ENCODE measurements around the gene ASIC1.

ASIC1 gene

DNA sequence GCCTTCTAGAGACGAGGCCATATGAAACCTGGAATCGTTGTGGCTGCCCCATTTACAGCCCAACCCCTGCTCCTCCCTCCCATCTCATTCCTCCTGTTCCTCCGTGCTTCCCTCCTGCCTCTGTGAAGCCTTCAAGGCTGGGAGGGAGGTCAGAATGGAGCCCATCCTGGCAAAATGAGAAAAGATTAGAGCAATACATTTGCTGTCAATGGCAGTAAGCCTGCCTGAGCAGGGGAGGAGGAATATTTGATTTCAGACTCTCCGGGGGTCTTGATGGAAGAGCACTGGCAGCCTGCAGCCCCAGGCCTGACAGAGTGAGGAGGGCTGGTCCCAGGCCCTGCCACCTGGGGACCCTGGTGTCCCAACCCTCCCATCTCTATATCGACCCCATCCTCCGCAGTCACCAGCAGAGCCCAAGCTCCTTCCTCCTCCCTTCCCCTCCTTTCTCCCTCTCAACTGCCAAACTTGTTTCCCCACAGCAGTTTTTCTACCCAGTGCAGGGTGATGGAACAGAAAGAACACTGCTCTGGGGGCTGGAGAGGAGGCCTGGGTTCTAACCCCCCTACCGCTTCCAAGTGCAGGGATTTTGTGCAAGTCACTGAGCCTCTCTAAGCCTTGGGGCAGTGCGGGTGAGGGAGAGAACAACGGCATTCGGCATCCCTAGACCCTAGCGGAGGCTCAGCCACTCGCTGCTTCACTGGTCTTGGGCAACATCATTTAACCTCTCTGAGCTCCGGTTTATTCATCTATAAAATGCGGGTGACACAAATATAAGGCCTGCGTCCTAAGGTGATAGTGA, 16.1 kb upstream of the ASIC1 start:
- DNase-seq (ENCODE audit: low spot score), result no peak

- no peak for DNase-seq (ENCODE audit: low spot score)
Observed at GRCh38 chr12:50041962-50042361, 15.4 kb upstream of the ASIC1 start.

DNA sequence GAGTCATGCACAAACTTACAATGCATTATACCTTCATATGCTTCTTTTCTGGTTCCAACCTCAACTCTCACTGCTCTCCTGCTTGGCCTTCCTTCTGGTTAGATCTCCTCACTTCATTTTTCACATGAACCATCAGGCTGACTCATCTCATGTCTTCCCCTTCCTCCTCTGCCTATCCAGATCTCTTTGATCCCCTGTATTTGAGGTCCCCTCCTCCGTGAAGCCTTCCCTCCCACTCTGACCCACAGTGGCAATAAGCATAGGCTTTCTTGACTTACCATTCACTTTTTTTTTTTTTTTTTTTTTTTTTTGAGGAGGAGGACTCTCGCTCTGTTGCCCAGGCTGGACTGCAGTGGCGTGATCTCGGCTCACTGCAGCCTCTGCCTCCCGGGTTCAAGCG, 14.7 kb upstream of the ASIC1 start:
- no peak for DNase-seq (ENCODE audit: low spot score)

DNA sequence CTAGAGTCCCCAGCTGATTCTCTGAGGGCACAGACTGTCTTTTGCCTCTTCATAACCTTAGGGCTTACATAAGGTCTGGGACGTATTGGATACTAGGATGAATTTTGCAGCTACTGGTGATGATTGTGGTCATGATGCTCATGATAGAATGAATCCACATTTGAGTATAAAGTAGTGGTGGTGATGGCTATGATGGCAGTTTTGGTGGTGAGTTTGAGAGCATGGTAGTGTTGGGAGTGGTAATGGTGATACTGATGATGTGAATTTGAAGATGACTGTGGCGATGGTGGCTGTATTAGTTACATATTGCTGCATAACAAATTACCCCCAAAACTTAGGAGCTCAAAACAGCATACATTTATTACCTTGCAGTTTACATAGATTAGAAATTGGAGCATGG, 14.1 kb upstream of the ASIC1 start:
- DNase-seq (ENCODE audit: low spot score), result no peak

- DNase-seq (ENCODE audit: low spot score), result no peak
Observed at GRCh38 chr12:50043854-50044253, 13.5 kb upstream of the ASIC1 start.

DNA sequence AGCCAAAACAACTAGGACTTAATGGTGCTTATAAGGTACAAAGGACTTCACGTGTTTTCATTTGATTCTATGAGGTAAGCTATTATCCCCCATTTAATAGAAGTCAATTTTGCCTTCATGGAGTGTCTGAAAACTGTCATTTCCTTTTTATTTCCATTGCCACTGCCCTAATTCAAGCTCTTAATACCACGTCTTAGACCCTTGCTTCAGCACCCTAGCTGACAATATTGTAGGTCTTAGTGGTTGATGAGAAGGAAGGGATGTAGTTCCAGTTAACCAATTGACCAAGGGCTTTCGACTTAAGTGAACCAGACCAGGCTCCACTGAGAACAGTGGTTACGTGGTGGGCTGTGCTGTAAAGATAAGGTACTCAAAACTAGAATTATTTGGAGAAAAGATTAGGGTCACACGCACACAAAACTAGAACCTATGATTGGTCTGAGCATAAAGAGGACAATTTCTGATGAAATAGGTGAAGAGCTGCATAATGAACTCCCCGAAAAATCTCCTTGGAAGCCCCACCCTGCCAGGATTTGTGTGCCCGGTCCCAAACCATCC, 9.6 kb upstream of the ASIC1 start:
- DNase-seq (ENCODE audit: low spot score), result no peak

GRCh38 chr12:50049254-50050118, 7.9 kb upstream of the ASIC1 start:
- peak; percentile 27 for DNase-seq (ENCODE audit: low spot score)

DNA sequence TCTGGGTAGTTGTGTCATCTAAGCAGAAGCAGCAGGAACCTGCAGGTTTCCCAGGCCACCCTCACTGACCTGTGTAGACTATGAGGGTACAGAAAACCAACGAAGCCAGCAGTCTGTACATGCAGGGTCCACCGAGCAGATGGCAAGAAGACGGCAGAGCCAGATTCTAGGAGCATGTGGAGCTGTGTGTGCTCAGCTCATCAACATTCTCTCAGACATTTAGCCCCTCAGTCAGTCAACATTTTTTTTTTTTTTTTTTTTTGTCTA, 7.3 kb upstream of the ASIC1 start:
- no peak for DNase-seq (ENCODE audit: low spot score)

GRCh38 chr12:50050410-50051098, 6.8 kb upstream of the ASIC1 start:
- peak; percentile 88 for DNase-seq (ENCODE audit: low spot score)

DNA sequence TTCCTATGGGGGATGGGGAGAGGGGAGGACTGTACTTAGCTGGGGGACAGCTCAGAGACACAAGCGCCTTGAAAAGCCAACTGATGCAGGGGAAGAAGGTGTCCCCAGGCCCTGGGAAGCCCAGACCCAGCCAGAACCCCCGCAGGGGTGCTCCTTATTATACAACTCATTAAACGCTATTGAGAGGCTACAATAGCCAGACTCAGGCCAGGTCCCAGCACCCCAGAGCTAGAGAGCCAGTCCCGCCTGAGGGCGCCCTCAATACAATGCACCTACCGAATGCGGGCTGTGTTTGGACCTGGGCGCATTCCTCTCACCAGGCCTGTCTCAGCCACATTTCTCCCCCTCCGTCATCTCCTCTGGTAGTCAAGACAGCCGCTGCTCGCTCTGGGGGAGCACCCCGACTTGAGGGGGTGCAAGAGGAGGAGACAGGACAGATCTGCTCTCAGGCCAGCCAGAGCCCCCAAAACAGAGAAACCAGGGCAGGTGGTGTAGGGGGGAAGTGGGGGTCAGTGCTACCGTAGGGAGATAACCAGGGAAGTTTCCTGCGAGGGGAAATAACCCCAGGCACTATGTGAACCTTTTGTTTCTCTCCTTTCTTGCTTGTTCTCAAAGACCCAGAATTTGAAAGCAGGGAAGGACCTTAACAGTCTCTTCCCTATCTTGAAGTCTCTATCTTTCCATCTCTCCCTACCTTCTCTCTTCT, 6.1 kb upstream of the ASIC1 start:
- DNase-seq (ENCODE audit: low spot score), result no peak

DNA sequence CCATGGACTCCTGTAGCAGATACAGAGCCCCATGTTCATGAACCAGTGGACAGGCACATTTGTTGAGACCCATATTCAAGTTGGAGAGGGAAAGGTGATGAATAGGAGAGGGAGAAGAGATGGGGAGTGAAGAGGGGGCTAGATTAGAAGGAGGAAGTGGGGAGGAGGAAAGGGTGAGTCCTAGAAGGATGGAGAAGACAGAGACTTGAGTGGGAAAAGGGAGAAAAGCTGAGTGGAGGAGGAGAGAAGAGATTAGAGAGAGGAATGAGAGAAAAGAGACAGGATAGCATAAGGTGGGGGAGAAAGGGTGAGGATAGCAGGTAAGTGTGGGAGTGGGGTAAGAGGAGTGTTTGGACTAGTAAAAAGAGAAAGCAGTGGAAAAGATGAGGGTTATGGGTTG, 4.9 kb upstream of the ASIC1 start:
- DNase-seq (ENCODE audit: low spot score), result no peak

- no peak for DNase-seq (ENCODE audit: low spot score)
Observed at GRCh38 chr12:50052964-50053363, 4.4 kb upstream of the ASIC1 start.

GRCh38 chr12:50053583-50053982, 3.8 kb upstream of the ASIC1 start:
- DNase-seq (ENCODE audit: low spot score), result no peak

- peak; percentile 68 for DNase-seq (ENCODE audit: low spot score)
Observed at GRCh38 chr12:50055831-50056638, 1.4 kb upstream of the ASIC1 start.

- no peak for DNase-seq (ENCODE audit: low spot score)
Observed at GRCh38 chr12:50056639-50056976, 788 bp upstream of the ASIC1 start.

DNA sequence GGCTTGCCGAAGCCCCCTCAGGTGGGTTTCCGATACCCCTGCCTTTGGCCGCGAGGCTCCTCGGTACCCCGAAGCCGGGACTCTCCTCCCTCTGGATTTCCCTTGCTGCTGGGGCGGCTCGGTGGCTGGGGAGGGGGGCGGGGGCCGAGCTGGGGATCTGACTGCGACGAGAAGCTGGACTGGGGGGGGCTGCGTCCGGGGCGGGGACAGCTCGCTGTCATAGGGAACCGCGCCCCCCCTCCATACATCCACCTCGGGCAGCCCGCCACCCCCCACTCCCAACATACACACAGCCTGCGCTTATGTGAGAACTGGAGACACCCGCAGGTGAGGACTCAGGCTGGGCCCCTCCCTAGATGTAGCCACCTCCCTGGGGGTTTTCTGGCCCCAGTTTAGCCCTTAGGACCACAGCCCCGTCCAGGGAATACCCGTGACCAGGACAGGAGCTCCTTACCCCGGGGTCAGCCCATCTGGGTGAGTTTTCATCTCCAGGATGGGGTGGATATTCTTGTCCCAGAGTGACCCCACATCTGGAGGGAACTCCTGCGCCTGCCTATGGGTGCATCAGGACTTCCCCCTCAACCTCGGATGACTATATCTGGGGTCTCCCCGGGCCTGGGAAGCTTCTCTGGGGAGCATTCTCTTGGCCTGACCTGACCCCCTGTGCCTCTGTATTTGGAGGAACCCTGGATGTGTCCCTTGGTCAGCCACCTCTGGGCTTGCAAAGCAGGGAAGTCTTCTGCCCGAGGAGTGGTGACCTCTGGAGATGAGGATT, 687 bp downstream of the ASIC1 start:
- DNase-seq (ENCODE audit: low spot score), result no peak

DNA sequence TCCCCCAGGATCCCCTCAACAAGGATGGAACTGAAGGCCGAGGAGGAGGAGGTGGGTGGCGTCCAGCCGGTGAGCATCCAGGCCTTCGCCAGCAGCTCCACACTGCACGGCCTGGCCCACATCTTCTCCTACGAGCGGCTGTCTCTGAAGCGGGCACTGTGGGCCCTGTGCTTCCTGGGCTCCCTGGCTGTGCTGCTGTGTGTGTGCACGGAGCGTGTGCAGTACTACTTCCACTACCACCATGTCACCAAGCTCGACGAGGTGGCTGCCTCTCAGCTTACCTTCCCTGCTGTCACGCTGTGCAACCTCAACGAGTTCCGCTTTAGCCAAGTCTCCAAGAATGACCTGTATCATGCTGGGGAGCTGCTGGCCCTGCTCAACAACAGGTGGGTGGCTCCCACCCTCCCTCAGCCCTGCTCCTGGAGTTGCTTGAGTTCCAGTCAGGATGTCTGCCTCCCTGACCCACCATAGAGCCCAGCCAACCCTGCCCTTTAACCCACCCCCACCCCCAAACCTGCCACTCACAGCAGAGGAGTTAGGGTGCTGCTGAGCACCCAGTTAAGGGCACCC, 1.4 kb downstream of the ASIC1 start:
- DNase-seq (ENCODE audit: low spot score), result no peak

DNA sequence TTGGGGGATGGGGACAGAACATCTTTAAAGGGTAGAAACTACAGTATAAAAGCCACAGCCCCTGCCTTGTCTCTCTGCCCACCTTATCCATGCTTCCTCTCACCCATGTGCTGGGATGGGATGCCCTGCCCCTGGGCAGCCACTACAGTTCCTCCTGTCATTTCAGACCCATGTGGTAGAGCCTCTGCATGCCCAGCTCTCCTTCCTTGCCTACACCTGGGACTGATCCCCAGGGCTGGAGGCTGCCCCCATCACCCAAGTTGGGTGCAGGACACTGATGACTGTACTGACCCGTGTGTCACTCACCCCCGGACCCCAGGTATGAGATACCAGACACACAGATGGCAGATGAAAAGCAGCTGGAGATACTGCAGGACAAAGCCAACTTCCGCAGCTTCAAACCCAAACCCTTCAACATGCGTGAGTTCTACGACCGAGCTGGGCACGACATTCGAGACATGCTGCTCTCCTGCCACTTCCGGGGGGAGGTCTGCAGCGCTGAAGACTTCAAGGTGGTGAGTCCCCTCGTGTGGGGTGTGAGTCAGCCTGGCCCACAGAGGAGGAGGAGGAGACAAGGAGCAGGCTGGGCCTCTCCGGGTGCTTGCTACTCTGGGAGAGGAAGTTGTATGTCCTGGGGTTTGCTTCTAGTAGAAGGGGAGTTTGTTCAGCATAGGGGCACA, 2.2 kb downstream of the ASIC1 start:
- no peak for DNase-seq (ENCODE audit: low spot score)

DNA sequence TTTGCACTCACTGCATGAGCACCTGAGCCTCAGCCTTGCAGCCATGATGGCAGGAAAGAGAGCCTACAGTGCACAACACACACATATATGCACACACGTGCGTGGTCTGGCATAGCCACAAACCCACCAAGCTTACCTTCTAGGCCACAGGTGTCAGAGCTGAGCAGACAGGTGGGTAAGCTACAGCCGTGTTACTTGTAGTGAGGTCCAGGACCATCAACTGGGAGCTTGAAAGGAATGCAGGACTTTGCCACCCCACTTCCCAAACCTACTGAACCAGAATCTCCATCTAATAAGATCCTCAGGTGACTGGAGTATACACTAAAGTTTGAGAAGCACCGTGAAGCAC, 2.7 kb downstream of the ASIC1 start:
- no peak for DNase-seq (ENCODE audit: low spot score)

DNA sequence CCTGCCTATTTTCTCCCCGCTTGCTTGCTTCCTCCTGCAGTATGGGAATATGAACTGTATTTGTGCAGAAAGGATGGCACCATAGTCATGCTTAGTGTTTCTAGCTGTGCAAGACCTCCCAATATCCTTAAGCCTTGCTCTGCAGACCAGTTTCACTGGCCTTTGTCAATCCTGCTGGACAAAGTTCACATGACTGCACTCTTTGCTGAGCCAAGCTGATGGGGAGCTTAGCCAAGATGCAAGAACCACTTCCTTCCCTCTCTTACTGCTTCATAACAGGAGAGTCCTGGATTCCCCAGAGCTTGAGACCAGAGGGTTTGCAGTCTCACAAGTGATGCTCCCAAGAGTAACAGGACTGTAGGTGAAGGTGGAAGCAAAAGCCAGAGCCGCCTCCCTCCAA, 3.8 kb downstream of the ASIC1 start:
- DNase-seq (ENCODE audit: low spot score), result no peak

All from hematopoietic multipotent progenitor cell treated with erythropoietin and hydrocortisone succinate and interleukin-3 and kit ligand, for 17 days (in vitro differentiated cells).